ENCODE results near the gene EFTUD2. TPM values are rescaled to one million over a fixed set of nuclear protein-coding genes. Genes with fewer than 3 reads are reported as not detected.

EFTUD2 gene
- total and polyA plus RNA-seq, 2 donors (not counting 1 experiment from before 2014, with no cell fraction given), result 88.0 to 154 TPM

GRCh38 chr17:44918006-44918405 is 18.8 kb upstream of the EFTUD2 start:
- Histone ChIP-seq H3K36me3 (ENCODE audit: control insufficient read depth, insufficient read depth, low read length) (no peaks in the 10 kb centered on the region), H3K27me3 (ENCODE audit: control insufficient read depth, insufficient read depth, low read length) (peaks cover 8% of the 10 kb centered on the region), H3K9ac (ENCODE audit: insufficient read depth, low read length) (no peak overlapping the region), H3K4me3 (replicated peaks in 1 of 4; ENCODE audit: control extremely low read depth in 1 of 4, insufficient read depth in 1 of 4, low read depth in 3 of 4, low read length in 4 of 4) (no peak overlapping the region), H3K27ac (ENCODE audit: insufficient read depth, low read length) (no peak overlapping the region), H4K20me1 (ENCODE audit: control insufficient read depth, extremely low read depth, insufficient read depth, low read length) (no peaks in the 10 kb centered on the region), H3K79me2 (ENCODE audit: control insufficient read depth, insufficient read depth, low read length) (no peaks in the 10 kb centered on the region), H2AFZ (ENCODE audit: low read length) (no peak overlapping the region), H3K9me3 (ENCODE audit: control insufficient read depth, insufficient read depth, low read depth, low read length) (no peaks in the 10 kb centered on the region), H3K4me1 (ENCODE audit: control insufficient read depth, extremely low read depth, insufficient read depth, low read length) (no peaks in the 10 kb centered on the region), H3K4me2 (ENCODE audit: extremely low read depth, insufficient read depth, low read length) (no peak overlapping the region)
- DNase-seq (ENCODE audit: low read depth in 2 of 2), result no peak
- no peak for TF ChIP-seq EZH2 (IDR thresholded peaks at IDR 0.05; ENCODE audit: low read length, missing control alignments)

DNA sequence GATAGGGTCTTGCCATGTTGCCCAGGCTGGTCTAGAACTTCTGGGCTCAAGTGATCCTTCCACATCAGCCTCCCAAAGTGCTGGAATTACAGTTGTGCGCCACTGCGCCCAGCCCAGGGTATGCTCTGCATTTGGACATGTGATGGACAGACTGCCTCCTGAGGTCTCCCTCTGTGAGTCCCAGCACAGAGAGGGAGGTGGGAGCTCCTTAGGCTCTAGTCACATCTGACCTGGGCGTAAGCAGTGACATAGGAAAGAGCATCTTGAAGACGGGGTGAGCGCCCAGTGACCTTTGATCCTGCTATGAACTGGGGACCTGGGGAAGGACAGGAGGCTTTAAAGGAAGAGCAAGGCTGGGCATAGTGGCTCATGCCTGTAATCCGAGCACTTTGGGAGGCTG is 18.2 kb upstream of the EFTUD2 start:
- H3K79me2 ChIP-seq (ENCODE audit: control insufficient read depth, insufficient read depth, low read length), result no peaks in the 10 kb centered on the region
- no peaks in the 10 kb centered on the region for H3K36me3 ChIP-seq (ENCODE audit: control insufficient read depth, insufficient read depth, low read length)
- no peak overlapping the region for H3K27ac ChIP-seq (ENCODE audit: insufficient read depth, low read length)
- H3K27me3 ChIP-seq (ENCODE audit: control insufficient read depth, insufficient read depth, low read length), result peaks cover 9% of the 10 kb centered on the region
- H3K9me3 ChIP-seq (ENCODE audit: control insufficient read depth, insufficient read depth, low read depth, low read length), result no peaks in the 10 kb centered on the region
- DNase-seq (ENCODE audit: low read depth in 2 of 2), result no peak
- no peak overlapping the region for H3K4me2 ChIP-seq (ENCODE audit: extremely low read depth, insufficient read depth, low read length)
- no peak overlapping the region for H3K4me3 ChIP-seq (replicated peaks in 1 of 4; ENCODE audit: control extremely low read depth in 1 of 4, insufficient read depth in 1 of 4, low read depth in 3 of 4, low read length in 4 of 4)
- no peak overlapping the region for H2AFZ ChIP-seq (ENCODE audit: low read length)
- no peak overlapping the region for H3K9ac ChIP-seq (ENCODE audit: insufficient read depth, low read length)
- no peaks in the 10 kb centered on the region for H3K4me1 ChIP-seq (ENCODE audit: control insufficient read depth, extremely low read depth, insufficient read depth, low read length)
- H4K20me1 ChIP-seq (ENCODE audit: control insufficient read depth, extremely low read depth, insufficient read depth, low read length), result no peaks in the 10 kb centered on the region
- TF ChIP-seq, protein P1, sequence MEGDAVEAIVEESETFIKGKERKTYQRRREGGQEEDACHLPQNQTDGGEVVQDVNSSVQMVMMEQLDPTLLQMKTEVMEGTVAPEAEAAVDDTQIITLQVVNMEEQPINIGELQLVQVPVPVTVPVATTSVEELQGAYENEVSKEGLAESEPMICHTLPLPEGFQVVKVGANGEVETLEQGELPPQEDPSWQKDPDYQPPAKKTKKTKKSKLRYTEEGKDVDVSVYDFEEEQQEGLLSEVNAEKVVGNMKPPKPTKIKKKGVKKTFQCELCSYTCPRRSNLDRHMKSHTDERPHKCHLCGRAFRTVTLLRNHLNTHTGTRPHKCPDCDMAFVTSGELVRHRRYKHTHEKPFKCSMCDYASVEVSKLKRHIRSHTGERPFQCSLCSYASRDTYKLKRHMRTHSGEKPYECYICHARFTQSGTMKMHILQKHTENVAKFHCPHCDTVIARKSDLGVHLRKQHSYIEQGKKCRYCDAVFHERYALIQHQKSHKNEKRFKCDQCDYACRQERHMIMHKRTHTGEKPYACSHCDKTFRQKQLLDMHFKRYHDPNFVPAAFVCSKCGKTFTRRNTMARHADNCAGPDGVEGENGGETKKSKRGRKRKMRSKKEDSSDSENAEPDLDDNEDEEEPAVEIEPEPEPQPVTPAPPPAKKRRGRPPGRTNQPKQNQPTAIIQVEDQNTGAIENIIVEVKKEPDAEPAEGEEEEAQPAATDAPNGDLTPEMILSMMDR (conservative IDR thresholded peaks at IDR 0.05 in 1 of 2, IDR thresholded peaks at IDR 0.05 in 1 of 2; ENCODE audit: low read depth in 1 of 2, low read length in 2 of 2), result no peak
- TF ChIP-seq EZH2 (IDR thresholded peaks at IDR 0.05; ENCODE audit: low read length, missing control alignments), result no peak

- no peaks in the 10 kb centered on the region for H3K36me3 ChIP-seq (ENCODE audit: control insufficient read depth, insufficient read depth, low read length)
- no peak overlapping the region for H3K4me2 ChIP-seq (ENCODE audit: extremely low read depth, insufficient read depth, low read length)
- H3K27me3 ChIP-seq (ENCODE audit: control insufficient read depth, insufficient read depth, low read length), result peaks cover 9% of the 10 kb centered on the region
- no peak overlapping the region for H3K9ac ChIP-seq (ENCODE audit: insufficient read depth, low read length)
- no peaks in the 10 kb centered on the region for H4K20me1 ChIP-seq (ENCODE audit: control insufficient read depth, extremely low read depth, insufficient read depth, low read length)
- H3K9me3 ChIP-seq (ENCODE audit: control insufficient read depth, insufficient read depth, low read depth, low read length), result no peaks in the 10 kb centered on the region
- peak; percentile 32 to 58 for DNase-seq (ENCODE audit: low read depth in 2 of 2)
- no peak overlapping the region for H3K4me3 ChIP-seq (replicated peaks in 1 of 4; ENCODE audit: control extremely low read depth in 1 of 4, insufficient read depth in 1 of 4, low read depth in 3 of 4, low read length in 4 of 4)
- H3K79me2 ChIP-seq (ENCODE audit: control insufficient read depth, insufficient read depth, low read length), result no peaks in the 10 kb centered on the region
- no peak overlapping the region for H3K27ac ChIP-seq (ENCODE audit: insufficient read depth, low read length)
- no peaks in the 10 kb centered on the region for H3K4me1 ChIP-seq (ENCODE audit: control insufficient read depth, extremely low read depth, insufficient read depth, low read length)
- H2AFZ ChIP-seq (ENCODE audit: low read length), result no peak overlapping the region
- TF ChIP-seq, protein P1 (conservative IDR thresholded peaks at IDR 0.05 in 1 of 2, IDR thresholded peaks at IDR 0.05 in 1 of 2; ENCODE audit: low read depth in 1 of 2, low read length in 2 of 2), result no peak
- no peak for TF ChIP-seq EZH2 (IDR thresholded peaks at IDR 0.05; ENCODE audit: low read length, missing control alignments)
Observed at GRCh38 chr17:44916781-44917241, 17.6 kb upstream of the EFTUD2 start.

Measured in fibroblast of lung (primary cell).